Measurements from ENCODE around the gene FBXO27. TPM values are rescaled to one million over a fixed set of nuclear protein-coding genes. Genes with fewer than 3 reads are reported as not detected.

Gene FBXO27
- total RNA-seq, 1 experiment from 2014 or later = 0.45 TPM

DNA sequence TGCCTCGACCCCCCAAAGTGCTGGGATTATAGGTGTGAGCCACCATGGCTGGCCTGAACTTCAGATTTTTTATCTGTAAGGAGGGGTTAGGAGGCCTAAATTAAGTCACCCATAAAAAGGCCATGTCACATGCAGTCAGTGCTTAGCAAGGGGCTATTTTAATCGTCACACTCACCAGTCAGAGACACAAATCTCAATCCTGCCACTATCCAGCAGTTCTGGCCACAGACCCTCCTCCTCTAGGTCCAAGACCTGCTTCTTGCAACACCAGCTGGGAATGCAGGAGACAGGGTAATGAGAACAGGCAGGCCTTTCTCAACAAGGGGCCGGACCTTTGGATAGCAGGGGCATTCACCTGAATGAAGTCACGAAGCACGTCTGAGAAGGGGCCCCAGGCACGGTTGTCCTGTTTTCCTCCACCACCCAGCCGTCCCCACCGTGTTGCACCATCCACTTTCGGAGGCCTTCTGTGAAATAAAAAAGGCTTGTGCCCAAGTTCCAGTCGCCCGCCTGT, 1.4 kb downstream of the FBXO27 start:
- Histone ChIP-seq H3K27ac (ENCODE audit: low read depth, low read length, poor library complexity, severe bottlenecking) (no peak overlapping the region), H3K9me3 (ENCODE audit: low read depth, low read length, poor library complexity, severe bottlenecking) (no peaks in the 10 kb centered on the region), H3K27me3 (replicated peaks; ENCODE audit: insufficient read depth, low read depth, low read length, poor library complexity) (no peaks in the 10 kb centered on the region), H3K4me3 (ENCODE audit: low read depth, low read length, poor library complexity, severe bottlenecking) (peak overlapping the region; percentile 60), H3K4me1 (ENCODE audit: insufficient read depth, low read length, poor library complexity, severe bottlenecking) (peaks cover 12% of the 10 kb centered on the region), H3K36me3 (ENCODE audit: insufficient read depth, low read length, poor library complexity, severe bottlenecking) (no peaks in the 10 kb centered on the region)
- intact Hi-C loops (cut with micrococcal nuclease; ENCODE audit: unreplicated experiment) = no loop called here
- TF ChIP-seq, protein P1, sequence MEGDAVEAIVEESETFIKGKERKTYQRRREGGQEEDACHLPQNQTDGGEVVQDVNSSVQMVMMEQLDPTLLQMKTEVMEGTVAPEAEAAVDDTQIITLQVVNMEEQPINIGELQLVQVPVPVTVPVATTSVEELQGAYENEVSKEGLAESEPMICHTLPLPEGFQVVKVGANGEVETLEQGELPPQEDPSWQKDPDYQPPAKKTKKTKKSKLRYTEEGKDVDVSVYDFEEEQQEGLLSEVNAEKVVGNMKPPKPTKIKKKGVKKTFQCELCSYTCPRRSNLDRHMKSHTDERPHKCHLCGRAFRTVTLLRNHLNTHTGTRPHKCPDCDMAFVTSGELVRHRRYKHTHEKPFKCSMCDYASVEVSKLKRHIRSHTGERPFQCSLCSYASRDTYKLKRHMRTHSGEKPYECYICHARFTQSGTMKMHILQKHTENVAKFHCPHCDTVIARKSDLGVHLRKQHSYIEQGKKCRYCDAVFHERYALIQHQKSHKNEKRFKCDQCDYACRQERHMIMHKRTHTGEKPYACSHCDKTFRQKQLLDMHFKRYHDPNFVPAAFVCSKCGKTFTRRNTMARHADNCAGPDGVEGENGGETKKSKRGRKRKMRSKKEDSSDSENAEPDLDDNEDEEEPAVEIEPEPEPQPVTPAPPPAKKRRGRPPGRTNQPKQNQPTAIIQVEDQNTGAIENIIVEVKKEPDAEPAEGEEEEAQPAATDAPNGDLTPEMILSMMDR (conservative IDR thresholded peaks at IDR 0.05; ENCODE audit: low read depth, low read length) = no peak
- TF ChIP-seq EZH2 (IDR thresholded peaks at IDR 0.05; ENCODE audit: borderline replicate concordance, low read depth, low read length, poor library complexity, severe bottlenecking) = no peak
- BruUV-seq (replicated peaks) = no TSS peak
- DNase-seq (ENCODE audit: low spot score) = no peak
- ChIA-PET POLR2A (ENCODE audit: low non-redundant PET) (no interaction called here), CTCF (interaction anchor here (1.1 kb wide), 1 partner anchor 55 kb away, joined by 3 read pairs; the partner anchor contains the start of gene FBXO17)

GRCh38 chr19:39024875-39025641, 7.3 kb downstream of the FBXO27 start:
- Histone ChIP-seq H3K9me3 (ENCODE audit: low read depth, low read length, poor library complexity, severe bottlenecking) (no peaks in the 10 kb centered on the region), H3K4me1 (ENCODE audit: insufficient read depth, low read length, poor library complexity, severe bottlenecking) (no peaks in the 10 kb centered on the region), H3K4me3 (ENCODE audit: low read depth, low read length, poor library complexity, severe bottlenecking) (no peak overlapping the region), H3K36me3 (ENCODE audit: insufficient read depth, low read length, poor library complexity, severe bottlenecking) (no peaks in the 10 kb centered on the region), H3K27ac (ENCODE audit: low read depth, low read length, poor library complexity, severe bottlenecking) (no peak overlapping the region), H3K27me3 (replicated peaks; ENCODE audit: insufficient read depth, low read depth, low read length, poor library complexity) (no peaks in the 10 kb centered on the region)
- no peak for DNase-seq (ENCODE audit: low spot score)
- ChIA-PET CTCF (no interaction called here), POLR2A (ENCODE audit: low non-redundant PET) (no interaction called here)
- no TSS peak for BruUV-seq (replicated peaks)
- intact Hi-C loops (cut with micrococcal nuclease; ENCODE audit: unreplicated experiment) = no loop called here
- TF ChIP-seq EZH2 (IDR thresholded peaks at IDR 0.05; ENCODE audit: borderline replicate concordance, low read depth, low read length, poor library complexity, severe bottlenecking) = no peak
- TF ChIP-seq, protein P1 (conservative IDR thresholded peaks at IDR 0.05; ENCODE audit: low read depth, low read length) = no peak

GRCh38 chr19:39021063-39021462, 11.3 kb downstream of the FBXO27 start:
- ChIA-PET CTCF (interaction anchor here (0.5 to 0.6 kb wide), 2 partner anchors 34 to 887 kb away, joined by 4 to 17 read pairs; no protein-coding TSS in a partner anchor), POLR2A (ENCODE audit: low non-redundant PET) (no interaction called here)
- BruUV-seq (replicated peaks) = no TSS peak
- H3K4me3 ChIP-seq (ENCODE audit: low read depth, low read length, poor library complexity, severe bottlenecking) = no peak overlapping the region
- DNase-seq (ENCODE audit: low spot score) = no peak
- intact Hi-C loops (cut with micrococcal nuclease; ENCODE audit: unreplicated experiment) = no loop called here
- peaks cover 6% of the 10 kb centered on the region for H3K27me3 ChIP-seq (replicated peaks; ENCODE audit: insufficient read depth, low read depth, low read length, poor library complexity)
- TF ChIP-seq EZH2 (IDR thresholded peaks at IDR 0.05; ENCODE audit: borderline replicate concordance, low read depth, low read length, poor library complexity, severe bottlenecking) = no peak
- TF ChIP-seq, protein P1 (conservative IDR thresholded peaks at IDR 0.05; ENCODE audit: low read depth, low read length) = no peak
- H3K27ac ChIP-seq (ENCODE audit: low read depth, low read length, poor library complexity, severe bottlenecking) = no peak overlapping the region
- H3K9me3 ChIP-seq (ENCODE audit: low read depth, low read length, poor library complexity, severe bottlenecking) = no peaks in the 10 kb centered on the region
- no peaks in the 10 kb centered on the region for H3K36me3 ChIP-seq (ENCODE audit: insufficient read depth, low read length, poor library complexity, severe bottlenecking)
- no peaks in the 10 kb centered on the region for H3K4me1 ChIP-seq (ENCODE audit: insufficient read depth, low read length, poor library complexity, severe bottlenecking)
